Left ventricle myocardium superior (tissue), 1 donor: Measurements from ENCODE around the gene ANAPC10. TPM values are rescaled to one million over a fixed set of nuclear protein-coding genes. Genes with fewer than 3 reads are reported as not detected.
"Not testable (repeated sequence)": the region's sequence is repeated elsewhere in the genome, so short reads cannot be mapped to it uniquely, and the experiment has no call there.

Experiments
- ATAC-seq: fragments of 200-7000 bp; cut with Tn5 transposase; one replicate; pipeline ENCODE4 v1.9.1; 2020; ENCODE audit warnings: mild to moderate bottlenecking, moderate library complexity
- DNase-seq: peaks from one replicate; pipeline ENCODE4 v3.0.0-alpha.2; 2020
- intact Hi-C: fragments of 100-400 bp; cut with micrococcal nuclease; formaldehyde crosslinking; loops from one replicate; pipeline ENCODE4 v1.11.0; 2022
- total RNA-seq: library from RNA; stranded (reverse); fragmentation: NEBNext Ultra II Directional; extraction: Animal tissue kit (Norgen Biotek cat#: 25700); gene quantifications from one replicate; pipeline ENCODE4 v1.2.1, GENCODE V29; 2021
- donor health status: DM: no; HTN: yes; CAD: no; lungs with severe emphysema.

Gene ANAPC10
- total RNA-seq, 1 donor from 2014 or later: 12.6 TPM

- intact Hi-C loops: no loop called here
- DNase-seq (no peak), ATAC-seq (no peak)
Measured at GRCh38 chr4:145034727-145035211, 63.2 kb downstream of the ANAPC10 start.

- intact Hi-C loops: no loop called here
- DNase-seq (no peak), ATAC-seq (no peak)
Measured at GRCh38 chr4:145019346-145019745, 78.7 kb downstream of the ANAPC10 start.

- intact Hi-C loops: no loop called here
- DNase-seq (no peak), ATAC-seq (no peak)
Measured at GRCh38 chr4:145014365-145014764, 83.6 kb downstream of the ANAPC10 start.

- DNase-seq (no peak), ATAC-seq (peak; percentile 63)
Measured at GRCh38 chr4:145012841-145013240, 85.2 kb downstream of the ANAPC10 start.

GRCh38 chr4:145011636-145012035, 86.4 kb downstream of the ANAPC10 start:
- ATAC-seq: peak; percentile 50
- no peak for DNase-seq
- intact Hi-C loops: no loop called here

More at GRCh38 chr4:145012841-145013240, 85.2 kb downstream of the ANAPC10 start:
- intact Hi-C loops: no loop called here

GRCh38 chr4:145010315-145010714, 87.7 kb downstream of the ANAPC10 start:
- intact Hi-C loops, DNase-seq, ATAC-seq: not testable (repeated sequence)

GRCh38 chr4:145003675-145004074, 94.3 kb downstream of the ANAPC10 start:
- DNase-seq: no peak
- intact Hi-C loops: no loop called here
- ATAC-seq: no peak

GRCh38 chr4:145001635-145002034, 96.4 kb downstream of the ANAPC10 start:
- no peak for DNase-seq
- intact Hi-C loops: no loop called here
- no peak for ATAC-seq

GRCh38 chr4:145000656-145001055, 97.3 kb downstream of the ANAPC10 start:
- intact Hi-C loops, ATAC-seq: not testable (repeated sequence)

GRCh38 chr4:144989306-144989705, 108.7 kb downstream of the ANAPC10 start:
- intact Hi-C loops: no loop called here
- DNase-seq (no peak), ATAC-seq (no peak)

More at GRCh38 chr4:145000656-145001055, 97.3 kb downstream of the ANAPC10 start:
- not testable (repeated sequence) for DNase-seq

- ATAC-seq (no peak), DNase-seq (no peak)
- intact Hi-C loops: no loop called here
Measured at GRCh38 chr4:144985531-144985930, 112.5 kb downstream of the ANAPC10 start.

GRCh38 chr4:144985014-144985413, 113.0 kb downstream of the ANAPC10 start:
- DNase-seq (no peak), ATAC-seq (no peak)
- intact Hi-C loops: no loop called here

- DNase-seq (no peak), ATAC-seq (no peak)
- intact Hi-C loops: no loop called here
Measured at GRCh38 chr4:144984241-144984640, 113.8 kb downstream of the ANAPC10 start.

- intact Hi-C loops: no loop called here
- ATAC-seq (no peak), DNase-seq (no peak)
Measured at GRCh38 chr4:144975718-144976117, 122.3 kb downstream of the ANAPC10 start.

- intact Hi-C loops: no loop called here
- ATAC-seq: no peak
- no peak for DNase-seq
Measured at GRCh38 chr4:144970597-144970996, 127.4 kb downstream of the ANAPC10 start.

GRCh38 chr4:144969821-144970220, 128.2 kb downstream of the ANAPC10 start:
- no peak for DNase-seq
- ATAC-seq: no peak
- intact Hi-C loops: no loop called here

- DNase-seq: no peak
- intact Hi-C loops: no loop called here
- ATAC-seq: no peak
Measured at GRCh38 chr4:144968606-144969005, 129.4 kb downstream of the ANAPC10 start.

- intact Hi-C loops: no loop called here
- ATAC-seq (no peak), DNase-seq (no peak)
Measured at GRCh38 chr4:144967161-144967560, 130.8 kb downstream of the ANAPC10 start.

- DNase-seq (no peak), ATAC-seq (no peak)
- intact Hi-C loops: no loop called here
Measured at GRCh38 chr4:144962300-144962699, 135.7 kb downstream of the ANAPC10 start.

- ATAC-seq: no peak
- intact Hi-C loops: no loop called here
- DNase-seq: no peak
Measured at GRCh38 chr4:144955104-144955503, 142.9 kb downstream of the ANAPC10 start.

- no peak for DNase-seq
- ATAC-seq: no peak
- intact Hi-C loops: no loop called here
Measured at GRCh38 chr4:144954230-144954629, 143.8 kb downstream of the ANAPC10 start.

- ATAC-seq: no peak
- no peak for DNase-seq
- intact Hi-C loops: no loop called here
Measured at GRCh38 chr4:144948421-144948820, 149.6 kb downstream of the ANAPC10 start.
